NOMO-1 (cell line): ENCODE data around the gene EXOC3.

Experiments used
- DNase-seq, 2 experiments: peaks; one replicate each; lab custom pipeline; 2025; ENCODE audit not compliant: unreplicated experiment in 2 of 2; lab: John Stamatoyannopoulos, UW

EXOC3 gene

GRCh38 chr5:406041-406440, 36.9 kb upstream of the EXOC3 start:
- DNase-seq: no peak

- no peak for DNase-seq
Observed at GRCh38 chr5:407051-407450, 35.9 kb upstream of the EXOC3 start.

GRCh38 chr5:407801-408268, 35.1 kb upstream of the EXOC3 start:
- no peak for DNase-seq

GRCh38 chr5:410911-411517, 32.0 kb upstream of the EXOC3 start:
- DNase-seq: peak; percentile 39 to 57

GRCh38 chr5:411728-412127, 31.2 kb upstream of the EXOC3 start:
- no peak for DNase-seq

- DNase-seq: peak; percentile 65 to 67
Observed at GRCh38 chr5:414991-415927, 27.7 kb upstream of the EXOC3 start.

- DNase-seq: no peak
Observed at GRCh38 chr5:415928-416635, 26.9 kb upstream of the EXOC3 start.

GRCh38 chr5:416636-416960, 26.4 kb upstream of the EXOC3 start:
- no peak for DNase-seq

- DNase-seq: no peak
Observed at GRCh38 chr5:417301-418161, 25.4 kb upstream of the EXOC3 start.

- peak; percentile 23 to 67 for DNase-seq
Observed at GRCh38 chr5:418162-419121, 24.5 kb upstream of the EXOC3 start.

GRCh38 chr5:419970-420369, 23.0 kb upstream of the EXOC3 start:
- no peak for DNase-seq

GRCh38 chr5:420632-421286, 22.2 kb upstream of the EXOC3 start:
- DNase-seq: no peak

- DNase-seq: no peak
Observed at GRCh38 chr5:421287-421880, 21.6 kb upstream of the EXOC3 start.

GRCh38 chr5:421901-422300, 21.1 kb upstream of the EXOC3 start:
- no peak for DNase-seq

GRCh38 chr5:422323-423232, 20.4 kb upstream of the EXOC3 start:
- DNase-seq: no peak

GRCh38 chr5:423233-423565, 19.8 kb upstream of the EXOC3 start:
- no peak for DNase-seq

GRCh38 chr5:423626-424261, 19.2 kb upstream of the EXOC3 start:
- no peak for DNase-seq
